ENCODE data around the gene DACT2.

The DACT2 gene

GRCh38 chr6:168349718-168350210 lies 30.2 kb upstream of the DACT2 start:
- peak; percentile 48 for DNase-seq

- no peak for DNase-seq
Measured at GRCh38 chr6:168348186-168348585, 28.6 kb upstream of the DACT2 start.

GRCh38 chr6:168347615-168348014 lies 28.0 kb upstream of the DACT2 start:
- DNase-seq, result no peak

GRCh38 chr6:168347053-168347452 lies 27.5 kb upstream of the DACT2 start:
- no peak for DNase-seq

GRCh38 chr6:168345896-168346754 lies 26.5 kb upstream of the DACT2 start:
- no peak for DNase-seq

GRCh38 chr6:168345266-168345665 lies 25.7 kb upstream of the DACT2 start:
- DNase-seq, result no peak

GRCh38 chr6:168344338-168344737 lies 24.8 kb upstream of the DACT2 start:
- DNase-seq, result no peak

GRCh38 chr6:168343239-168344150 lies 23.9 kb upstream of the DACT2 start:
- DNase-seq, result no peak

- no peak for DNase-seq
Measured at GRCh38 chr6:168342636-168343035, 23.1 kb upstream of the DACT2 start.

GRCh38 chr6:168341280-168341900 lies 21.8 kb upstream of the DACT2 start:
- DNase-seq, result no peak

GRCh38 chr6:168340819-168341218 lies 21.2 kb upstream of the DACT2 start:
- no peak for DNase-seq

- DNase-seq, result no peak
Measured at GRCh38 chr6:168338777-168339176, 19.2 kb upstream of the DACT2 start.

GRCh38 chr6:168336967-168337366 lies 17.4 kb upstream of the DACT2 start:
- no peak for DNase-seq

- no peak for DNase-seq
Measured at GRCh38 chr6:168333989-168334388, 14.4 kb upstream of the DACT2 start.

GRCh38 chr6:168333491-168333890 lies 13.9 kb upstream of the DACT2 start:
- no peak for DNase-seq

GRCh38 chr6:168333039-168333438 lies 13.5 kb upstream of the DACT2 start:
- DNase-seq, result no peak

- DNase-seq, result no peak
Measured at GRCh38 chr6:168332020-168332419, 12.4 kb upstream of the DACT2 start.

- no peak for DNase-seq
Measured at GRCh38 chr6:168331058-168331457, 11.5 kb upstream of the DACT2 start.

GRCh38 chr6:168330403-168330802 lies 10.8 kb upstream of the DACT2 start:
- DNase-seq, result no peak

- no peak for DNase-seq
Measured at GRCh38 chr6:168328086-168328485, 8.5 kb upstream of the DACT2 start.

- DNase-seq, result no peak
Measured at GRCh38 chr6:168326294-168327261, 7.0 kb upstream of the DACT2 start.

- DNase-seq, result no peak
Measured at GRCh38 chr6:168322966-168323365, 3.4 kb upstream of the DACT2 start.
